Colonic mucosa (tissue), 4 donors: Measurements from ENCODE around the gene CEP164. TPM values are rescaled to one million over a fixed set of nuclear protein-coding genes. Genes with fewer than 3 reads are reported as not detected.

Experiments
- DNase-seq: peaks from one replicate; pipeline ENCODE4 v3.0.0-alpha.2; 2020
- H3K27ac ChIP-seq: fragments of 200-600 bp; one replicate; pipeline ENCODE4 v1.8.0; 2021
- H3K27me3 ChIP-seq: fragments of 200-600 bp; one replicate; pipeline ENCODE4 v1.8.0; 2021
- H3K36me3 ChIP-seq: fragments of 200-600 bp; one replicate; pipeline ENCODE4 v1.8.0; 2021
- H3K4me1 ChIP-seq: fragments of 200-600 bp; one replicate; pipeline ENCODE4 v1.8.0; 2021; ENCODE audit warnings: mild to moderate bottlenecking
- H3K4me3 ChIP-seq: fragments of 200-600 bp; one replicate; pipeline ENCODE4 v1.8.0; 2021
- H3K9ac ChIP-seq, 2 donors: one replicate each; pipeline ENCODE4 v1.7.0; 2013; ENCODE audit warnings: control low read depth in 2 of 2, low read depth in 2 of 2, low read length in 2 of 2
- H3K9me3 ChIP-seq: fragments of 200-600 bp; one replicate; pipeline ENCODE4 v1.8.0; 2021
- intact Hi-C: fragments of 100-400 bp; cut with DNase I; formaldehyde crosslinking; loops from one replicate; pipeline ENCODE4 v1.14.1; 2022
- total RNA-seq, 2 donors: library from RNA; stranded (reverse); fragmentation: NEBNext Ultra II Directional in 1 of 2; extraction: Animal tissue kit (Norgen Biotek cat#: 25700) in 1 of 2; gene quantifications; one replicate each; pipeline ENCODE4 v1.2.1, GENCODE V29; 2021
- TF ChIP-seq, protein P1 (sequence below): fragments of 200-600 bp; IDR thresholded peaks from one replicate; pipeline ENCODE4 v1.8.0; 2022; ENCODE audit warnings: antibody characterized with exemption, mild to moderate bottlenecking
- donor health status: healthy.
- donor health status: DM: no; HTN: no; CAD: no.
- donor health status: DM: no; HTN: no; CAD: no.

CEP164 gene
- total RNA-seq, 2 donors from 2014 or later, result 12.4 to 19.2 TPM

DNA sequence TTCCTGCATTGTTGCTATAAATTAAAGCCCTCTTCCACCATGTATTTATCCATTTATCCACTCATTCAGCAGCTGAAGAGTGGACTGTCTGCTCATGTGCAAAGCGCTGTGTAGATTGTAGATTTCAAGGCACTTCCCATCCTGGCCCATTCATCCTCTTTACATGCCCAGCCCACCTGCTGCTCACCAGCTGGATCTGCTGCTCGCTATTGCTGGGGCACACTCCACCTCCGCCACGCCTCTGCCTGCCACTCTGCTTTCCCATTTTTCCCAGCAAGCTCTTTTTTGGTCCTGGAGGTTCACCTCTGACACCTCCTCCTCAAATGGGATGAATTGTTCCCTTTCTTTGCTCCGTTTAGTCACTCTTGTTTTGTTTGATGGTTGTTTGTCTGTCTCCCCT is 48.3 kb downstream of the CEP164 start:
- no peaks in the 10 kb centered on the region for H3K9me3 ChIP-seq
- no peak for DNase-seq
- TF ChIP-seq, protein P1, sequence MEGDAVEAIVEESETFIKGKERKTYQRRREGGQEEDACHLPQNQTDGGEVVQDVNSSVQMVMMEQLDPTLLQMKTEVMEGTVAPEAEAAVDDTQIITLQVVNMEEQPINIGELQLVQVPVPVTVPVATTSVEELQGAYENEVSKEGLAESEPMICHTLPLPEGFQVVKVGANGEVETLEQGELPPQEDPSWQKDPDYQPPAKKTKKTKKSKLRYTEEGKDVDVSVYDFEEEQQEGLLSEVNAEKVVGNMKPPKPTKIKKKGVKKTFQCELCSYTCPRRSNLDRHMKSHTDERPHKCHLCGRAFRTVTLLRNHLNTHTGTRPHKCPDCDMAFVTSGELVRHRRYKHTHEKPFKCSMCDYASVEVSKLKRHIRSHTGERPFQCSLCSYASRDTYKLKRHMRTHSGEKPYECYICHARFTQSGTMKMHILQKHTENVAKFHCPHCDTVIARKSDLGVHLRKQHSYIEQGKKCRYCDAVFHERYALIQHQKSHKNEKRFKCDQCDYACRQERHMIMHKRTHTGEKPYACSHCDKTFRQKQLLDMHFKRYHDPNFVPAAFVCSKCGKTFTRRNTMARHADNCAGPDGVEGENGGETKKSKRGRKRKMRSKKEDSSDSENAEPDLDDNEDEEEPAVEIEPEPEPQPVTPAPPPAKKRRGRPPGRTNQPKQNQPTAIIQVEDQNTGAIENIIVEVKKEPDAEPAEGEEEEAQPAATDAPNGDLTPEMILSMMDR, result no peak
- H3K36me3 ChIP-seq, result no peaks in the 10 kb centered on the region
- H3K4me3 ChIP-seq, result no peak overlapping the region
- intact Hi-C loops, result no loop called here
- no peak overlapping the region for H3K9ac ChIP-seq
- no peaks in the 10 kb centered on the region for H3K4me1 ChIP-seq
- no peak overlapping the region for H3K27ac ChIP-seq
- H3K27me3 ChIP-seq, result no peaks in the 10 kb centered on the region

DNA sequence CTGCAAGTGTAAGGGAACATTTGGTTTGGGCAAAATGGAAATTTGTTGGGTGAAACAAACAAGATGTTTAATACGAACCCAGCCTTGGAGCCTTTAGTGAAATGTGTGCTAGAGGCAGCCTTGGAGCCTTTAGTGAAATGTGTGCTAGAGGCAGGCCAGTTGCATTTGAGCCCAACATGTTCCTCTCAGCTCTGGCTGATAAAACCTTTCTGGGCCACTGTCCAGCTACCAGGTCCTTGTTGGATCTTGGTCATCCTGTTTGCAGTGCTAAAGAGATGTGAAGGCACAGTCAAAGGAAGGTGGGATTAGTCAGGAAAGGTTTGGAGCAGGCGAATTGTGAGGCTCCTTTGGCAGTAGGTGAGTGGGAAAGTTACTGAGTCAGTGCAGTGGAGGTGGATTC is 48.9 kb downstream of the CEP164 start:
- Histone ChIP-seq H3K9ac (no peak overlapping the region), H3K4me1 (no peaks in the 10 kb centered on the region), H3K36me3 (no peaks in the 10 kb centered on the region), H3K27ac (no peak overlapping the region), H3K9me3 (no peaks in the 10 kb centered on the region), H3K4me3 (no peak overlapping the region), H3K27me3 (no peaks in the 10 kb centered on the region)
- DNase-seq, result no peak
- TF ChIP-seq, protein P1, result no peak
- intact Hi-C loops, result no loop called here

GRCh38 chr11:117378976-117379865 is 51.6 kb downstream of the CEP164 start:
- H3K4me3 ChIP-seq, result no peak overlapping the region
- TF ChIP-seq, protein P1, result no peak
- no peak for DNase-seq
- no peaks in the 10 kb centered on the region for H3K9me3 ChIP-seq
- H3K36me3 ChIP-seq, result no peaks in the 10 kb centered on the region
- H3K4me1 ChIP-seq, result no peaks in the 10 kb centered on the region
- H3K9ac ChIP-seq, result no peak overlapping the region
- intact Hi-C loops, result no loop called here
- H3K27me3 ChIP-seq, result no peaks in the 10 kb centered on the region
- no peak overlapping the region for H3K27ac ChIP-seq

DNA sequence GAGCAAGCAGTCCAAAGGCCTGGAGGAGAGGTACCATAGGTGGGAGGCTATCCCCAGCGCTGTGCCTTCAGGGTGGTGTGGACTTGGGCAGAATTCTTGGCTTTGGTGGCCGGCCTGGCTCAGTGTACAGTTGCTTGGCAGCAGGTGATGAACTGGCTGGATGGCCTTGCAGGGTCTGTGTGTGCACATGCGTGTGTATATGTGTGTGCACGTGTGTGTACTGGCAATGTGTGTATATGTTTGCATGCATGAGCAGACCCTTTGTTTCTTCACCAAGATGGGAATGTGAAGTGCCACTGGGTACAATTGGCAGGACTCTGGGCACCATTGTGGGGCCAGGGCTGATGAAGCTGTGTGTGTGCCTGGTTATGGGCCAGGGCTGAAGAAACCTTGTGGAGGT is 53.0 kb downstream of the CEP164 start:
- DNase-seq, result no peak
- intact Hi-C loops, result no loop called here
- Histone ChIP-seq H3K4me1 (no peaks in the 10 kb centered on the region), H3K27ac (no peak overlapping the region), H3K27me3 (no peaks in the 10 kb centered on the region), H3K9me3 (no peaks in the 10 kb centered on the region), H3K36me3 (no peaks in the 10 kb centered on the region), H3K9ac (no peak overlapping the region), H3K4me3 (no peak overlapping the region)
- TF ChIP-seq, protein P1, result no peak

DNA sequence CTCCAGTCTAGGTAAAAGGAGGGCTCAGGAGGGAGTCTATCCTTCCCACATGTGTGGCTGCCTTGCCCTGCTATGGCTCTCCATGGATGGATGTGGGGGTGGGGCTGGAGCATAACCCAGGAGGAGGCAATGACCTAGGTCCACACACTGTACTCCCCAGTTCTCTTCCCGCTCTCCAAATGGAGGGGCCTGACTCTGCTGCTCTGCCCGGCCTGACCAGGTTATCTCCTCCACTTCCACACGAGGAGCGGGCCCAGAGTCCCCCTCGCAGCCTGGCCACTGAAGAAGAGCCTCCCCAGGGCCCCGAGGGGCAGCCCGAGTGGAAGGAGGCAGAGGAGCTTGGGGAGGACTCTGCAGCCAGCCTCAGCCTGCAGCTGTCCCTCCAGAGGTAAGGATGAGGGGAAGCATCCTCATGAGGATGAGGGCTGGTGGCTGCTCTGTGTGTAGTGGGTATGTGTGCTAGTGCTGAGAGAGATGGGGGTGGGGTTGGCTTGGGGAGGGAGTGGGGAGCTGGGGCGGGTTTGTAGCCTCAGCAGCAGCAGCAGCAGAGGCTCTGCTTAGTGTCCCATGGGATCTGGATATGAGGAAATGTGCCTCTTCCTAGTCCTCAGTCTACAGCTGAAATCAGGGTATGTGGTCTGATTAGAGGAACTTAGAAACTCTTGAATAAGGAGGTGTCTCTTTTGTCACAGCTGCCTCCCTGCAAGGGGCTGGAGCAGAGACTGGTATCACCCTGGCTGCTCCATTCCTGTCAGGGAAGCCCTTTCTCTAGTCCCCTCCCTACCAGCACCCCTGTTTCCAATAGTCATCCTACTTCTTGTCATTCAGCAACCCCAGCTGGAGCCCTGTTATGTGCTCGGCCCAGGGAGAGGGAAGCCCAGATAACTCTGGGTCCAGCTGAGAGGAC is 54.1 kb downstream of the CEP164 start:
- Histone ChIP-seq H3K36me3 (no peaks in the 10 kb centered on the region), H3K9me3 (no peaks in the 10 kb centered on the region), H3K9ac (no peak overlapping the region), H3K4me3 (no peak overlapping the region), H3K27me3 (no peaks in the 10 kb centered on the region), H3K4me1 (no peaks in the 10 kb centered on the region), H3K27ac (no peak overlapping the region)
- DNase-seq, result no peak
- intact Hi-C loops, result no loop called here
- TF ChIP-seq, protein P1, result no peak
